Activated CD8-positive, alpha-beta memory T cell treated with anti-CD3 and anti-CD28 coated beads for 4 hours (primary cell): Measurements from ENCODE around the gene SGIP1.
"Not testable (repeated sequence)": the region's sequence is repeated elsewhere in the genome, so short reads cannot be mapped to it uniquely, and the experiment has no call there.

Experiments
- DNase-seq, 2 donors: peaks; one replicate each; pipeline ENCODE4 v3.0.0-alpha.2; 2020; ENCODE audit warnings: low read depth in 2 of 2

The SGIP1 gene

GRCh38 chr1:66730462-66730861 is 196.5 kb downstream of the SGIP1 start:
- DNase-seq = no peak

- no peak for DNase-seq
Measured at GRCh38 chr1:66731170-66731865, 197.4 kb downstream of the SGIP1 start.

- no peak for DNase-seq
Measured at GRCh38 chr1:66732407-66733166, 198.6 kb downstream of the SGIP1 start.

- no peak for DNase-seq
Measured at GRCh38 chr1:66733348-66734017, 199.5 kb downstream of the SGIP1 start.

- not testable (repeated sequence) for DNase-seq
Measured at GRCh38 chr1:66734531-66734930, 200.6 kb downstream of the SGIP1 start.

GRCh38 chr1:66737836-66738235 is 203.9 kb downstream of the SGIP1 start:
- DNase-seq = no peak

- DNase-seq = no peak
Measured at GRCh38 chr1:66739401-66740157, 205.6 kb downstream of the SGIP1 start.

GRCh38 chr1:66745451-66745850 is 211.5 kb downstream of the SGIP1 start:
- no peak for DNase-seq

- no peak for DNase-seq
Measured at GRCh38 chr1:66747501-66747900, 213.5 kb downstream of the SGIP1 start.

GRCh38 chr1:66750577-66750976 is 216.6 kb downstream of the SGIP1 start:
- DNase-seq = no peak

- DNase-seq = no peak
Measured at GRCh38 chr1:66751160-66751559, 217.2 kb downstream of the SGIP1 start.

GRCh38 chr1:66752000-66752592 is 218.1 kb downstream of the SGIP1 start, which contains the start of gene DYNLT5:
Gene DYNLT5 (plus strand): TSS chr1:66752459. CDS start chr1:66754659, 2,200 bp downstream.
- DNase-seq = no peak

- DNase-seq = no peak
Measured at GRCh38 chr1:66752671-66753371, 218.9 kb downstream of the SGIP1 start.

GRCh38 chr1:66757722-66758240 is 223.8 kb downstream of the SGIP1 start:
- no peak for DNase-seq

- no peak for DNase-seq
Measured at GRCh38 chr1:66758241-66758755, 224.3 kb downstream of the SGIP1 start.

- DNase-seq = no peak
Measured at GRCh38 chr1:66760506-66760905, 226.6 kb downstream of the SGIP1 start.

- no peak for DNase-seq
Measured at GRCh38 chr1:66761221-66761620, 227.3 kb downstream of the SGIP1 start.

- DNase-seq = peak; percentile 17 to 30
Measured at GRCh38 chr1:66764994-66765578, 231.1 kb downstream of the SGIP1 start.

GRCh38 chr1:66767626-66768025 is 233.7 kb downstream of the SGIP1 start:
- no peak for DNase-seq

GRCh38 chr1:66768965-66769364 is 235.0 kb downstream of the SGIP1 start:
- no peak for DNase-seq
